GM12878 (cell line): ENCODE data around the gene CRP. TPM values are rescaled to one million over a fixed set of nuclear protein-coding genes. Genes with fewer than 3 reads are reported as not detected.

Source experiments
- ATAC-seq: fragments of 200-7000 bp; cut with Tn5 transposase; 3 replicates; pipeline ENCODE4 v1.9.1; 2020; ENCODE audit warnings: mild to moderate bottlenecking, moderate library complexity
- BruUV-seq: library from RNA; stranded (reverse); fragments of 400-500 nt; replicated peaks from 2 replicates; lab custom pipeline; 2021; lab: Mats Ljungman, UMichigan
- CTCF ChIA-PET: fragments of 300-600 bp; sonication (Branson Sonifier 250); formaldehyde crosslinking; extraction: SDS; loops from one replicate; lab custom pipeline; 2021; ENCODE audit warnings: inconsistent platforms; lab: Yijun Ruan, JAX
- POLR2A ChIA-PET: fragments of 350-600 bp; formaldehyde crosslinking; extraction: SDS; loops from one replicate; lab custom pipeline; 2021; ENCODE audit warnings: inconsistent platforms; lab: Charles Lee
- RAD21 ChIA-PET: fragments of 300-600 bp; sonication (Branson Sonifier 250); formaldehyde crosslinking; loops from one replicate; lab custom pipeline; 2023; ENCODE audit warnings: antibody characterized with exemption; ENCODE audit not compliant: unreplicated experiment; lab: Charles Lee
- SMC1A ChIA-PET: fragments of 300-600 bp; sonication (Branson Sonifier 250); formaldehyde crosslinking; loops from one replicate; lab custom pipeline; 2023; ENCODE audit not compliant: unreplicated experiment, uncharacterized antibody; lab: Charles Lee
- DNase-seq: peaks from one replicate; pipeline ENCODE4 v3.0.0-alpha.2; 2011; ENCODE audit warnings: low read depth, low spot score
- FAIRE-seq: peaks from 3 replicates; lab custom pipeline; 2011; peaks lifted over from hg19 to GRCh38; lab: Jason Lieb, UNC
- H2AFZ ChIP-seq: 2 replicates; pipeline ENCODE4 v1.6.0; 2011; ENCODE audit warnings: low read depth, low read length, control low read depth; ENCODE audit not compliant: control insufficient read depth
- H3K27ac ChIP-seq: 2 replicates; pipeline ENCODE4 v1.5.1; 2011; ENCODE audit warnings: control low read depth; ENCODE audit not compliant: control insufficient read depth, insufficient read depth
- H3K27me3 ChIP-seq, 2 experiments: replicated peaks in 1 of 2; 2 replicates each; pipeline versions ENCODE4 v1.6.0 to v1.6.1; 2011; ENCODE audit warnings: low read length in 1 of 2; ENCODE audit not compliant: control insufficient read depth in 2 of 2, insufficient read depth in 2 of 2
- H3K36me3 ChIP-seq, 2 experiments: 2 replicates each; pipeline ENCODE4 v1.5.1; 2011; ENCODE audit warnings: low read length in 1 of 2; ENCODE audit not compliant: control insufficient read depth in 2 of 2, insufficient read depth in 2 of 2
- H3K4me1 ChIP-seq: 2 replicates; pipeline ENCODE4 v1.6.1; 2011; ENCODE audit warnings: mild to moderate bottlenecking, low read length, moderate library complexity, mixed read lengths; ENCODE audit not compliant: control insufficient read depth, insufficient read depth
- H3K4me2 ChIP-seq: 2 replicates; pipeline ENCODE4 v1.6.0; 2011; ENCODE audit warnings: control low read depth; ENCODE audit not compliant: control insufficient read depth, insufficient read depth
- H3K4me3 ChIP-seq: fragments of 200-600 bp; sonication (generic); 2 replicates; pipeline ENCODE4 v1.5.1; 2016
- H3K79me2 ChIP-seq: 2 replicates; pipeline ENCODE4 v1.6.0; 2011; ENCODE audit warnings: low read length; ENCODE audit not compliant: control insufficient read depth, insufficient read depth
- H3K9ac ChIP-seq: 2 replicates; pipeline ENCODE4 v1.8.0; 2011; ENCODE audit warnings: low read length, control low read depth, mixed read lengths; ENCODE audit not compliant: control insufficient read depth, insufficient read depth
- H3K9me3 ChIP-seq: replicated peaks from 3 replicates; pipeline ENCODE4 v1.5.1; 2011; ENCODE audit warnings: mild to moderate bottlenecking, low read length; ENCODE audit not compliant: control insufficient read depth, insufficient read depth
- H4K20me1 ChIP-seq: 2 replicates; pipeline ENCODE4 v1.6.0; 2011; ENCODE audit not compliant: control insufficient read depth, insufficient read depth
- BCLAF1 ChIP-seq: fragments of 450-650 bp; IDR thresholded peaks from 2 replicates; pipeline ENCODE4 v1.6.1; 2017; ENCODE audit warnings: antibody characterized with exemption, mild to moderate bottlenecking, moderate library complexity
- HDAC2 ChIP-seq: fragments of 200-600 bp; sonication (generic); IDR thresholded peaks from 2 replicates; pipeline ENCODE4 v1.6.1; 2017
- REST ChIP-seq: IDR thresholded peaks from 2 replicates; pipeline ENCODE4 v1.6.1; 2012; ENCODE audit warnings: mild to moderate bottlenecking, low read depth, low read length
- SMAD5 ChIP-seq: IDR thresholded peaks from 2 replicates; pipeline ENCODE4 v1.6.1; 2016; ENCODE audit warnings: antibody characterized with exemption, low read depth
- SREBF2 ChIP-seq: IDR thresholded peaks from 2 replicates; pipeline ENCODE4 v1.6.1; 2012; ENCODE audit warnings: mild to moderate bottlenecking, low read length
- YY1 ChIP-seq: IDR thresholded peaks from 2 replicates; pipeline ENCODE4 v1.6.1; 2011; ENCODE audit warnings: low read depth, mild to moderate bottlenecking, low read length
- ZNF384 ChIP-seq: IDR thresholded peaks from 2 replicates; pipeline ENCODE4 v1.6.1; 2012; ENCODE audit warnings: low read depth, mild to moderate bottlenecking, low read length, improper control_type of control experiment, borderline replicate concordance
- WGBS: methylation state at CpG from one replicate; pipeline ENCODE4 v1.1.6; 2016; ENCODE audit warnings: low lambda C conversion rate; ENCODE audit not compliant: insufficient replicate concordance, insufficient coverage; ENCODE audit errors: missing lambda C conversion rate; 5-methylcytosine and 5-hydroxymethylcytosine counted together
- in situ Hi-C: fragments of 300-500 bp; cut with MboI; formaldehyde crosslinking; loops from 9 replicates; pipeline ENCODE4 v1.14.3; 2018; ENCODE audit warnings: mixed read lengths
- intact Hi-C: fragments of 100-400 bp; cut with micrococcal nuclease; formaldehyde crosslinking; loops from one replicate; pipeline ENCODE4 v1.14.2; 2022; ENCODE audit not compliant: unreplicated experiment
- polyA plus RNA-seq, 11 experiments: library from polyadenylated mRNA; depleted of rRNA in 4 of 11; unstranded in 6 of 11; stranded (reverse) in 5 of 11; fragments of >200 nt; fragmentation: Nextera tagmentation in 4 of 11; fragmentation: Illumina TruSeq in 1 of 11; extraction: Ambion mirVana in 4 of 11; extraction: Trizol in 1 of 11; gene quantifications; 1 replicate in 1 of 11; 2 replicates in 10 of 11; pipeline versions ENCODE4 v1.2.1 to v1.2.3, GENCODE V29; 2011 to 2016; ENCODE audit warnings: inconsistent platforms in 2 of 11, missing spikeins in 2 of 11, low read depth in 1 of 11
- total RNA-seq, 4 experiments: library from RNA; depleted of rRNA in 3 of 4; stranded (reverse); fragments of >200 nt in 3 of 4; fragmentation: Illumina TruSeq in 1 of 4; extraction: Trizol in 1 of 4; gene quantifications; 2 replicates each; pipeline versions ENCODE4 v1.2.1 to v1.2.3, GENCODE V29; 2013 to 2021
- TF ChIP-seq, protein P1 (sequence below): fragments of 450-650 bp; conservative IDR thresholded peaks from 2 replicates; pipeline ENCODE4 v1.6.1; 2017; ENCODE audit warnings: mild to moderate bottlenecking, moderate library complexity
- TF ChIP-seq, protein P2 (sequence below): IDR thresholded peaks from 2 replicates; pipeline ENCODE4 v1.6.1; 2012; ENCODE audit warnings: improper control_type of control experiment, low read depth, low read length; ENCODE audit not compliant: insufficient replicate concordance

CRP gene
- total and polyA plus RNA-seq, 10 of the 15 experiments (the other 5 are each of a cell fraction or from before 2014, with no cell fraction given): 0.54 TPM; not detected in 9

DNA sequence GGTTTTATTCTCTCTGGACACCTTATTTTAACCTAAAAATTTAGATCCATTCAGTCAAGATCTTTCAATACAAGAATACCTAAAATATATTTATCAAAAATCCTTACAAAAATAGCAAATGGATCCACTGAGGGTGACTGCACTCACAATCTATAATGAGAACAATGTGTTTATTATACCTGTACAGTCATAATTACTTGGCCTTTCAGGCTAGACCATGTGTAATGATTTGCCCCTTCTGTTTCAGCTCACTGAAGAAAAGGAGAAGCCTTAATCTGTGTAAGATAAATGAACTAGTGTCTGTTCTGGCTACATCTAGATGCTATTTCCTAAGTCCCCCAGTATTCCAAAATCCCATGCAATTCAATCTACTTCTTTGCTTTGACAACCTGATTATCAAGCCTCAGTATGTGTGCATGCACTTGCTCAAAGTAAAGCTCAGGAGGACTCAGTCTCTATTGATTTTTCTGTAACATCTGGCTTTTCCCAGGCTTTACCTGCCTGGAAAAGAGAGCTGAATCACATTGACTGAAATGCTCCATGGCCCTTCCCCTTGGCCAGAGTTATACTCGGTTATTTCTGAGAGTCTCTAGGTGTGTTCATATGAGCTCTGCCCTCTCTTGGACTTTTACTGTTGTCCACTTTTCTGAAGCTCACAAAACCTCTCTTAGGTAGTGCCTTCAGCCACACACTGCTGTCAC, 27.6 kb downstream of the CRP start:
- no peak overlapping the region for H3K9ac ChIP-seq
- no peak overlapping the region for H3K4me2 ChIP-seq
- ChIA-PET POLR2A (no interaction called here), CTCF (no interaction called here), RAD21 (no interaction called here), SMC1A (interaction anchor here (1.5 kb wide), 1 partner anchor 10 kb away, joined by 3 read pairs; no protein-coding TSS in a partner anchor)
- no peak for ATAC-seq
- no peaks in the 10 kb centered on the region for H3K79me2 ChIP-seq
- no peaks in the 10 kb centered on the region for H4K20me1 ChIP-seq
- no peak overlapping the region for H3K27ac ChIP-seq
- no peak for DNase-seq
- no TSS peak for BruUV-seq
- H3K36me3 ChIP-seq: no peaks in the 10 kb centered on the region
- FAIRE-seq: no peak
- no peak overlapping the region for H3K4me3 ChIP-seq
- H3K4me1 ChIP-seq: no peaks in the 10 kb centered on the region
- no peaks in the 10 kb centered on the region for H3K9me3 ChIP-seq
- intact Hi-C loops (no loop called here), in situ Hi-C loops (no loop called here)
- no peaks in the 10 kb centered on the region; a peak in 1 of 4 replicates for H3K27me3 ChIP-seq
- H2AFZ ChIP-seq: no peak overlapping the region
- WGBS: 6% methylated on average over 1 of the region's 1 CpG
- no peak for TF ChIP-seq SMAD5
- TF ChIP-seq, protein P1, sequence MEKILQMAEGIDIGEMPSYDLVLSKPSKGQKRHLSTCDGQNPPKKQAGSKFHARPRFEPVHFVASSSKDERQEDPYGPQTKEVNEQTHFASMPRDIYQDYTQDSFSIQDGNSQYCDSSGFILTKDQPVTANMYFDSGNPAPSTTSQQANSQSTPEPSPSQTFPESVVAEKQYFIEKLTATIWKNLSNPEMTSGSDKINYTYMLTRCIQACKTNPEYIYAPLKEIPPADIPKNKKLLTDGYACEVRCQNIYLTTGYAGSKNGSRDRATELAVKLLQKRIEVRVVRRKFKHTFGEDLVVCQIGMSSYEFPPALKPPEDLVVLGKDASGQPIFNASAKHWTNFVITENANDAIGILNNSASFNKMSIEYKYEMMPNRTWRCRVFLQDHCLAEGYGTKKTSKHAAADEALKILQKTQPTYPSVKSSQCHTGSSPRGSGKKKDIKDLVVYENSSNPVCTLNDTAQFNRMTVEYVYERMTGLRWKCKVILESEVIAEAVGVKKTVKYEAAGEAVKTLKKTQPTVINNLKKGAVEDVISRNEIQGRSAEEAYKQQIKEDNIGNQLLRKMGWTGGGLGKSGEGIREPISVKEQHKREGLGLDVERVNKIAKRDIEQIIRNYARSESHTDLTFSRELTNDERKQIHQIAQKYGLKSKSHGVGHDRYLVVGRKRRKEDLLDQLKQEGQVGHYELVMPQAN: no peak
- TF ChIP-seq ZNF384: no peak
- no peak for TF ChIP-seq HDAC2
- no peak for TF ChIP-seq SREBF2
- no peak for TF ChIP-seq YY1
- TF ChIP-seq REST: no peak
- no peak for TF ChIP-seq BCLAF1
- TF ChIP-seq, protein P2, sequence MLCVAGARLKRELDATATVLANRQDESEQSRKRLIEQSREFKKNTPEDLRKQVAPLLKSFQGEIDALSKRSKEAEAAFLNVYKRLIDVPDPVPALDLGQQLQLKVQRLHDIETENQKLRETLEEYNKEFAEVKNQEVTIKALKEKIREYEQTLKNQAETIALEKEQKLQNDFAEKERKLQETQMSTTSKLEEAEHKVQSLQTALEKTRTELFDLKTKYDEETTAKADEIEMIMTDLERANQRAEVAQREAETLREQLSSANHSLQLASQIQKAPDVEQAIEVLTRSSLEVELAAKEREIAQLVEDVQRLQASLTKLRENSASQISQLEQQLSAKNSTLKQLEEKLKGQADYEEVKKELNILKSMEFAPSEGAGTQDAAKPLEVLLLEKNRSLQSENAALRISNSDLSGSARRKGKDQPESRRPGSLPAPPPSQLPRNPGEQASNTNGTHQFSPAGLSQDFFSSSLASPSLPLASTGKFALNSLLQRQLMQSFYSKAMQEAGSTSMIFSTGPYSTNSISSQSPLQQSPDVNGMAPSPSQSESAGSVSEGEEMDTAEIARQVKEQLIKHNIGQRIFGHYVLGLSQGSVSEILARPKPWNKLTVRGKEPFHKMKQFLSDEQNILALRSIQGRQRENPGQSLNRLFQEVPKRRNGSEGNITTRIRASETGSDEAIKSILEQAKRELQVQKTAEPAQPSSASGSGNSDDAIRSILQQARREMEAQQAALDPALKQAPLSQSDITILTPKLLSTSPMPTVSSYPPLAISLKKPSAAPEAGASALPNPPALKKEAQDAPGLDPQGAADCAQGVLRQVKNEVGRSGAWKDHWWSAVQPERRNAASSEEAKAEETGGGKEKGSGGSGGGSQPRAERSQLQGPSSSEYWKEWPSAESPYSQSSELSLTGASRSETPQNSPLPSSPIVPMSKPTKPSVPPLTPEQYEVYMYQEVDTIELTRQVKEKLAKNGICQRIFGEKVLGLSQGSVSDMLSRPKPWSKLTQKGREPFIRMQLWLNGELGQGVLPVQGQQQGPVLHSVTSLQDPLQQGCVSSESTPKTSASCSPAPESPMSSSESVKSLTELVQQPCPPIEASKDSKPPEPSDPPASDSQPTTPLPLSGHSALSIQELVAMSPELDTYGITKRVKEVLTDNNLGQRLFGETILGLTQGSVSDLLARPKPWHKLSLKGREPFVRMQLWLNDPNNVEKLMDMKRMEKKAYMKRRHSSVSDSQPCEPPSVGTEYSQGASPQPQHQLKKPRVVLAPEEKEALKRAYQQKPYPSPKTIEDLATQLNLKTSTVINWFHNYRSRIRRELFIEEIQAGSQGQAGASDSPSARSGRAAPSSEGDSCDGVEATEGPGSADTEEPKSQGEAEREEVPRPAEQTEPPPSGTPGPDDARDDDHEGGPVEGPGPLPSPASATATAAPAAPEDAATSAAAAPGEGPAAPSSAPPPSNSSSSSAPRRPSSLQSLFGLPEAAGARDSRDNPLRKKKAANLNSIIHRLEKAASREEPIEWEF: no peak
